Skeletal muscle tissue (tissue), 4 donors: ENCODE results near the gene HNRNPA3. TPM values are rescaled to one million over a fixed set of nuclear protein-coding genes. Genes with fewer than 3 reads are reported as not detected.
"Not testable (repeated sequence)": the region's sequence is repeated elsewhere in the genome, so short reads cannot be mapped to it uniquely, and the experiment has no call there.

Experiments
- H3K27ac ChIP-seq: one replicate; pipeline ENCODE4 v1.7.0; 2013; ENCODE audit warnings: mild to moderate bottlenecking, low read depth, low read length, inconsistent platforms
- H3K27me3 ChIP-seq, 3 donors: one replicate each; pipeline ENCODE4 v1.7.0; 2013; ENCODE audit warnings: low read length in 3 of 3; ENCODE audit not compliant: control insufficient read depth in 3 of 3, insufficient read depth in 3 of 3
- H3K36me3 ChIP-seq, 3 donors: one replicate each; pipeline ENCODE4 v1.7.0; 2013; ENCODE audit warnings: low read length in 3 of 3; ENCODE audit not compliant: control insufficient read depth in 3 of 3, insufficient read depth in 3 of 3
- H3K4me1 ChIP-seq, 3 donors: one replicate each; pipeline ENCODE4 v1.7.0; 2013; ENCODE audit warnings: low read length in 3 of 3, mild to moderate bottlenecking in 3 of 3; ENCODE audit not compliant: control insufficient read depth in 3 of 3, insufficient read depth in 3 of 3
- H3K4me3 ChIP-seq, 3 donors: one replicate each; pipeline ENCODE4 v1.7.0; 2013; ENCODE audit warnings: low read length in 3 of 3
- H3K9ac ChIP-seq, 3 donors: one replicate each; pipeline ENCODE4 v1.7.0; 2013; ENCODE audit warnings: low read length in 3 of 3, mild to moderate bottlenecking in 3 of 3, moderate library complexity in 2 of 3, low read depth in 1 of 3
- H3K9me3 ChIP-seq, 3 donors: one replicate each; pipeline ENCODE4 v1.7.0; 2013; ENCODE audit warnings: low read length in 3 of 3; ENCODE audit not compliant: control insufficient read depth in 3 of 3
- total RNA-seq: library from RNA; depleted of rRNA; stranded (reverse); fragments of >200 nt; gene quantifications from one replicate; pipeline ENCODE4 v1.2.3, GENCODE V29; 2014
- donor health status: Osteomylitis.

Gene HNRNPA3
- total RNA-seq, 1 donor from 2014 or later = 49.1 TPM

- Histone ChIP-seq H3K4me3 (peak overlapping the region; percentile 82 to 89 (median 83)), H3K9ac (peak overlapping the region; percentile 25 to 99 (median 89)), H3K4me1 (peaks cover 22 to 52% (median 35%) of the 10 kb centered on the region in 3 donors), H3K9me3 (no peaks in the 10 kb centered on the region), H3K27ac (peak overlapping the region; percentile 100), H3K36me3 (peaks cover 0 to 3% (median 0%) of the 10 kb centered on the region in 3 donors), H3K27me3 (no peaks in the 10 kb centered on the region)
Measured at GRCh38 chr2:177261116-177262060, 48.8 kb downstream of the HNRNPA3 start.

- Histone ChIP-seq H3K9ac (peak overlapping the region; percentile 89 to 99 (median 95)), H3K4me3 (peak overlapping the region; percentile 82 to 89 (median 83)), H3K9me3 (no peaks in the 10 kb centered on the region), H3K4me1 (peaks cover 20 to 50% (median 32%) of the 10 kb centered on the region in 3 donors), H3K27me3 (no peaks in the 10 kb centered on the region), H3K36me3 (peaks cover 0 to 3% (median 0%) of the 10 kb centered on the region in 3 donors), H3K27ac (peak overlapping the region; percentile 100)
Measured at GRCh38 chr2:177262092-177262491, 49.5 kb downstream of the HNRNPA3 start.

DNA sequence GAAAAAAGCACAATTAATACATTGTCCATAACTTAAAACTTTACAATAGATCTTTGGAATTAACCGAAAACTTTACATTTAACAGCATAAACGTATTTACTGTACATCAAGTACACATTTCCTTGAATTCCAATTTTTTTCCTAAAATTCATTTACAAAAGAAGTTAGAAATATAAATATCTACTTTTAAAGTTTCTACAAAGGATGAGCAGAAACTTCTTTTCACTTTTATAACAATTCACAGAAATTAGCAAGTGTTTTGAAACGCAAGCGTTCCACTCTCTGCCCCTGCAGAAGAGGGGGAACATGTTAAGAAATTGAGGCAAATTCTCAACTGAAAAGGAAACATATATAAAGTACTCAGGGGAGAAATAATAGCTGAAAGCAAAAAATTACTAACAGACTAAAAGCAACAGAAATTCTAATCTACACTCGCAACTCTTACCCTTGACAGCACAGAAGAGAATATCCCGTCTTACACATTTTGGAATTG lies 50.4 kb downstream of the HNRNPA3 start:
- no peaks in the 10 kb centered on the region for H3K9me3 ChIP-seq
- H3K4me3 ChIP-seq = peak overlapping the region; percentile 82 to 89 (median 83)
- H3K9ac ChIP-seq = peak overlapping the region; percentile 89 to 99 (median 95)
- peak overlapping the region; percentile 100 for H3K27ac ChIP-seq
- peaks cover 15 to 44% (median 27%) of the 10 kb centered on the region in 3 donors for H3K4me1 ChIP-seq
- no peaks in the 10 kb centered on the region for H3K27me3 ChIP-seq
- peaks cover 0 to 2% (median 0%) of the 10 kb centered on the region in 3 donors for H3K36me3 ChIP-seq

DNA sequence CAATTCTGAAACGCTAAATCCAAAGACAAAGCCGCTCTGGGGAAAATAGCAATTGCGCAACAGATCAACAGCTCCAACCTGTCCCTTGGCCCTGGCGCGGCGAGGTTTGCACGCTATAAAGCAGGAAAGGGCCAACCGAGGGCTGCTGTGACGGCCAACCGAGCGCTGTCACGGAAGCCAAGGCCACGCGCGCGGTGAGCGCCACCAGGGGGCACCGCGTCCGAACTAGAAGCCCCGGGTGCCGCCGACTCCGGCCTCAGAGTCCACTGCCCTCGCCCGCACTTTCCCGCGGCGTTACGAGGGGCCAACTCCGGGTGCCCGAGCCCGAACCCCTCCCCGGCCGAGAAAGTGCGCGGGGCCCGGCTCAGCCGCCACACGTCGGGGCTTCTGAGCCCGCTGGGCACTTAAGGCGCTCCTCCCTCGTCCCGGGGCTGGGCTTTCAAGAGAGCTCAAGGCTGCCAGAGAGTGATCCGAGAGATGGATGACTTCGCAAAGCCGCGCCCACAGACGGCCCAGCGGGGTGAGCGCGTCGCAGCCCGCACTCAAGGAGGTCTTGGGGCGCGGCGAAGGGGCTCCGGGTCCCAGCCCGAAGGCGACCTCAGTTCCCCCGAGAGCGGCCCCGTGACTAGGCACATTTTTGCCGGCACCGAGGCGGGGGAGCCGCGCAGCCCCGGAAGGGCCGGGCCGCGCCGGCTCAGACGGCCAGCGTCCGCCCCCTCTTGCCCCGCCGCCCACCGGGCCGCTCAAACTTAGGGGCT lies 51.0 kb downstream of the HNRNPA3 start:
- Histone ChIP-seq H3K27ac (peak overlapping the region; percentile 100), H3K4me1 (peaks cover 15 to 44% (median 27%) of the 10 kb centered on the region in 3 donors), H3K9ac (peak overlapping the region; percentile 89 to 99 (median 95))

GRCh38 chr2:177264209-177264692 lies 51.7 kb downstream of the HNRNPA3 start:
- Histone ChIP-seq H3K9me3 (no peaks in the 10 kb centered on the region), H3K4me3 (peak overlapping the region; percentile 82 to 89 (median 83)), H3K36me3 (no peaks in the 10 kb centered on the region), H3K9ac (peak overlapping the region; percentile 89 to 99 (median 95)), H3K27me3 (no peaks in the 10 kb centered on the region), H3K4me1 (peaks cover 15 to 38% (median 27%) of the 10 kb centered on the region in 3 donors), H3K27ac (peak overlapping the region; percentile 100)

More for the DNA sequence above, 51.0 kb downstream of the HNRNPA3 start:
- no peaks in the 10 kb centered on the region for H3K9me3 ChIP-seq
- H3K27me3 ChIP-seq = no peaks in the 10 kb centered on the region
- H3K4me3 ChIP-seq = peak overlapping the region; percentile 82 to 89 (median 83)
- no peaks in the 10 kb centered on the region for H3K36me3 ChIP-seq

DNA sequence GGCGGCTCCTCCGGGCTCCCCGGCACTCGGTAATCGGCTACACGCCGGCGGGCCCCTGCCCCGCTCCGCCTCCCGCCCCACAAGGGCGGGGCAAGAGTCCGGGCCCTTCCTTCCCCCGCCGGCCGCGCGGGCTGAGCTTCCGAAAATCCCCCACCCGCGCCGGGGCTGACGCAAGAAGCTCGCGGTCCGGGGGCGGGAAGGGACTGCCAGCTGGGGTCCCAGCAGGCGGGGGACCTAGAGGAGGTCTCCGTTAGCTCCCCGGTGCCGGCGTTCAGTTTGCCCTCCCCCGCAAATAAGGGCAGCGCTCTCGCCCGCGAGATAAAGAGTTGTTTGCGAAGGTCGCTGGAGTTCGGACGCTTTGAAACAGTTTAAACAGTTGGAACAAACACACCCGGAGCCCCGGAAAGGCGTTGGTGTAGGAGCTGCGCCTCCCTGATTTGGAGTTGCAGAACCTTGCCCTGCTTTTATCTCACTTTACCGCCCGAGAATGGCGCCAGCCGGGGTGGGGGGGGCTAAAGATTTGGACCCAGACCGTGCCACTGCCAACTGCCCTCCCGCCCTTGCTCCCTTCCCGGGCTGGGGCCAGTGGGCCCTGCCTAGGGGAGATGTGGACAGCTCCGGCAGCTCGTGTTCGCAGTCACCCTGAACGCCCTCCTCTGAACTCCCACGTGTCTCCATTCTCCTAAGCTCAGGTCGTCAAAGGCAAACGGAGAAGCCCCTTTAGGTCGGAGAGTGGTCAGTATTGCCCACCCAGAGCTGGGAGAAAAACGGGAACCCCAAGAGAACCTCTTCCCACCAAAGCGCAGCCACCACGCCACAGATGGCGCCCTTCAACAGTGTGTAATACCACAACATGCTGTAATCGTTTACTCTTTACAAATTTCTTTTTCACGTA lies 52.3 kb downstream of the HNRNPA3 start, which contains the start of gene NFE2L2:
Gene NFE2L2 (minus strand): TSS at position 35 of the 895 bp plus-strand sequence. CDS start 151 bp downstream, outside the sequence.
- Histone ChIP-seq H3K4me1 (peaks cover 15 to 35% (median 27%) of the 10 kb centered on the region in 3 donors), H3K4me3 (peak within 1 kb of the TSS; percentile 82 to 89 (median 83)), H3K27me3 (no peaks in the 10 kb centered on the region), H3K27ac (peak within 1 kb of the TSS; percentile 100), H3K36me3 (no peaks in the 10 kb centered on the region), H3K9me3 (no peaks in the 10 kb centered on the region), H3K9ac (peak within 1 kb of the TSS; percentile 95 to 99 (median 99))

- H3K27ac ChIP-seq = peak overlapping the region; percentile 100
- H3K36me3 ChIP-seq = no peaks in the 10 kb centered on the region
- no peaks in the 10 kb centered on the region for H3K27me3 ChIP-seq
- H3K4me3 ChIP-seq = peak overlapping the region in 2 of 3 donors; percentile 83 to 89
- H3K9me3 ChIP-seq = no peaks in the 10 kb centered on the region
- H3K9ac ChIP-seq = peak overlapping the region; percentile 95 to 99 (median 99)
- peaks cover 11 to 27% (median 16%) of the 10 kb centered on the region in 3 donors for H3K4me1 ChIP-seq
Measured at GRCh38 chr2:177265824-177266817, 53.5 kb downstream of the HNRNPA3 start.

- not testable (repeated sequence) for H3K27me3 ChIP-seq, H3K9me3 ChIP-seq, H3K36me3 ChIP-seq, H3K27ac ChIP-seq, H3K4me3 ChIP-seq, H3K9ac ChIP-seq
- H3K4me1 ChIP-seq = peaks cover 6 to 19% (median 10%) of the 10 kb centered on the region in 3 donors
Measured at GRCh38 chr2:177266955-177267354, 54.4 kb downstream of the HNRNPA3 start.
